ENCODE measurements around the gene HEXA. TPM values are rescaled to one million over a fixed set of nuclear protein-coding genes. Genes with fewer than 3 reads are reported as not detected.
A peak's percentile ranks its signal among the peaks of the same experiment; 100 is the strongest.

HEXA gene
- total RNA-seq, 1 donor from 2014 or later: 59.5 TPM

DNA sequence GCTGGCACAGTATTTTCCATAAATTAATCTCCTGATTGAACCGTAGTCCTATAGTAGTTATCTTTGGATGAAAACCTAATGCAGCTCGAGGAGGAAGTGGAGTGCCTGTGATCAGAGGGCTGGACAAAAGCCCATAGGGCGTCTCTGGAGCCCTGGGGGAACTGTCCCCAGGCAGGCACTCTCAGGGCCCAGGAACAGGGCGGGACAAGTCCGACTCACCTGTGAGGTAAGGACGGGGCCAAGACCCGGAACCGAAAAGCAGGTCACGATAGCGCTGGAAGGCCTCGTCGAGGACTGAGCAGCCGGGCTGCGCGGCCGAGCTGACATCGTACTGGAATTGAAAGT lies 341 bp downstream of the HEXA start:
- no peak for DNase-seq

GRCh38 chr15:72372361-72372760 lies 3.5 kb downstream of the HEXA start:
- no peak for DNase-seq

- DNase-seq: no peak
These were observed 5.8 kb downstream of the HEXA start for GRCh38 chr15:72369964-72370363.

DNA sequence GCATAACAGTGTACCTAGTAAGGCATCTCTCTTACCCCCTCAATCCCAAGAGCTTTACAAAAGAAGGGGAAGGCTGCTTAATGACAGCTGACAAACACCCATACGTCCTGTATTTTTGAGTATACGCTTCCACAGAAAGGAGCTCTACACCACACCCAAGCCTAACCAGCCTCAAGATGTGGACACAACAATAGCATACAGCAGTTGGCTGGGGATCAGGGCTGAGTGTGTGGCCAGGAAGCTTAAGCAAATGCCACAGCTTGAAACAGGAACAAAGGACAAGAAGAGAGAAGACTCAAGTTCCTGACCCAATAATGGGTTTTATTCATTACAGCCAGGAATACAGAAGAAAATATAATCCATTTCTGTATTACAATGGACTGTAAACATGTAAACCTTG lies 6.9 kb downstream of the HEXA start:
- DNase-seq: no peak

DNA sequence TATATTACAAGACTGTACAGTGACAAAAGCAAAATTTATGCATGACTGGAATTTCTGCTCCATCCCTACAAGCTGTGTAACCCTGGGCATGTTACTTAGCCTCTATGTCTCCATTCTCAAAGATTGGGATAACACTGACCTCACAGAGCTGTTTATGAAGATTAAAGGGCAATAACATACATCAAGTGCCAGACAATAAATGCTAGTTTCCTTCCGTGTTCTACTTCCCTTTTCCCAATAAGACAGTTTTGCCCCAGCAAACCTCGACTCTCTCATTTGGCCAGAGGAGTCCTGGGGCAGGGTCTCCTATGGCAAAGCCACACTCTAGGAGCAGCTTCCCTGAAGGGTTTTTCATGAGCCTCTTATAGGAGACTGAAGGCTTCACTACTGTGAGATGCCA lies 7.5 kb downstream of the HEXA start:
- no peak for DNase-seq

- DNase-seq: no peak
These were observed 10.0 kb downstream of the HEXA start for GRCh38 chr15:72365844-72366243.

- no peak for DNase-seq
These were observed 14.6 kb downstream of the HEXA start for GRCh38 chr15:72361176-72361575.

- peak; percentile 56 for DNase-seq
These were observed 17.1 kb downstream of the HEXA start for GRCh38 chr15:72358650-72359171.

DNA sequence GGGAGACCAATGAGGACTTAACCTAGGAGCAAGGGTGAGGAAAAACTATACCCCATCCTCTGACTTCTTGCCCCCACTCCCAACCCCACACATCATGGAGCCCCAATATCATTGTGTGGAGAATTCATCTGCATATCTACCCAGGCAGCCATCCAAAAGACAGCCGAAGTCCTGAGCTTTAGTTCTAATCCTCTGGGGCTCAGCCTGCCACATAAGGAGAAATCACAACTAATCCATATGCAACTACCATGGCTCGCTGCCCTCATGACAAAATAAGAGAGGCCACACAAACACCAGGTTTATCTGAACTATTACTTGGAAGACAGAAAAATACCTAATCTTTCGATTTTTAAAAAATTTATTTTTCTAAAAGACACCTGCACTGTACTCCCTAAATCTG lies 17.7 kb downstream of the HEXA start:
- DNase-seq: no peak

DNA sequence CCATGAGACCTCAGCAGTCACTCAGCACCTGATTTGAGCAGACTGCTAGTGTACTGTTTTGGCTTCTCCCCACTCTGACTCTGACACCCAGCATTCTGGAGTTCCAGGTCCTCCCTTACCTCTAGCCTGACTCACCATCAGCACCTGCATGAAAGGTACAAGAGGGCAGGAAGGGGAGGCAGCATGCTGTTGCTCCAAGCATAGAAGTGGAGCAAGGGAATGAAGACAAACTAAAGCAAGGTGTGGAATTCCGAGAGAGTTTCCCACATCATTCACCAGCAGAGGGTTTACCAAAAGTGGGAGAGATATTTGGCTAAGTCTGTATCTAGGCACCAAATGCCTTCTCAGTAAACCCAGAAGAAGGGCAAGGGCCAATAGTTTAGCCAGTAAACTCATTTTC lies 21.3 kb downstream of the HEXA start:
- DNase-seq: no peak

GRCh38 chr15:72353266-72353665 lies 22.5 kb downstream of the HEXA start:
- no peak for DNase-seq

DNA sequence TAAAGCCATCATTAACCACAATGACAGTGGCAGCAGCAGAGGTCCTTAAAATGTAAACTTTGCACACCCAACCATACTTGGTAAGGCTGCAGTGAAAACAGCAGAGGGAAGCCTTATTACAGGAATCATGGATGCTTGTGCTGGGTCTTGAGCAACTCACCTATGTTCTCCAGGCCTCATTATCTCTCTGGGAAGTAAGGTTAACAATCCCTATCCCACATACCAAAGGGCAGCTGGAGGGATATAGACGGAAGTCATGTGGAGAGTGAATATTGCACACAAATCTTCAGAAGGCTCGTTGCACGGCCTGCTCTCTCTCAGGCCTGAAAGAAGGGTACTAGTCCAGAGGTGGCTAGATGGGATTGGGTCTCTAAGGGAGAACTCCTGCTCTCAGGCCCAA lies 30.0 kb downstream of the HEXA start:
- DNase-seq: no peak

DNA sequence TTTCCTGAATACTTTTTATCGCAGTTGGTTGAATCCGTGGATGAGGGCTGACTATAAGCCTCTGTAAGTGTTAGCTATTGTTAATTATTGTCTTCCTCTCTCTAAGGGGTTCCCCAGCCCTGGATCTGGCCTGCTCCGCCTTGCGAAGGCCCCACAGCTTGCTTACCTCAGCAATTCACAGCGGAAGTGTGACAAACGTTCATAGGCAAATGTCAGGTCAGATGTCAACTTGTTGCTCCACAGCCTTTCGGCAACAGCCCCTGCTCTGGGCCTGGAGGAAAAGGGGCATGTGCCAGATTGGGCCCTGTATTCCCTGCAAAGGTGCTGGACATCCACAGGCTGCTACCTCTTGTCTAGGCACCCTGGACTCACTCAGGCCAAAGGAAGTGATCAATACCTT lies 30.5 kb downstream of the HEXA start:
- DNase-seq: no peak

DNA sequence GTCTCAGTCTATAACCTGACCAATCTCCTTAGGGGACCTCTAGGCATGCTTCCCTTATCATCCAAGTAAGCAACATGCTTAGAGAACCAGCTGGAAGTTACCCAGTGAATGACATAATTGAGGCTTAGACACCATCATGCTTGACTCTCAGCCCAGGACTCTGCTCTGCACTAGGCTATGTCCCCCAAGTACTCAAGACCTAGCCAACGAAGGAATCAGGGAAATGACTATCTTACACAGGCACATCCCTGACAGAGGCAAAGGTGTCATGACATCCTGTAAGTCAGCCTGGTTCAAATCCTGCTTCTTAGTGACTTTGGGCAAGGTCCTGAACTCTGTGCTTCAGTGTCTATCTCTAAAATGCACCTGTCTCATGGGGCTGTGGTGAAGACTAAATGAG lies 31.2 kb downstream of the HEXA start:
- DNase-seq: no peak

- DNase-seq: peak; percentile 13
These were observed 33.4 kb downstream of the HEXA start for GRCh38 chr15:72342385-72342784.

- no peak for DNase-seq
These were observed 34.5 kb downstream of the HEXA start for GRCh38 chr15:72341361-72341760.

- no peak for DNase-seq
These were observed 35.4 kb downstream of the HEXA start for GRCh38 chr15:72340366-72340765.

GRCh38 chr15:72339777-72340177 lies 36.0 kb downstream of the HEXA start:
- DNase-seq: peak; percentile 73

DNA sequence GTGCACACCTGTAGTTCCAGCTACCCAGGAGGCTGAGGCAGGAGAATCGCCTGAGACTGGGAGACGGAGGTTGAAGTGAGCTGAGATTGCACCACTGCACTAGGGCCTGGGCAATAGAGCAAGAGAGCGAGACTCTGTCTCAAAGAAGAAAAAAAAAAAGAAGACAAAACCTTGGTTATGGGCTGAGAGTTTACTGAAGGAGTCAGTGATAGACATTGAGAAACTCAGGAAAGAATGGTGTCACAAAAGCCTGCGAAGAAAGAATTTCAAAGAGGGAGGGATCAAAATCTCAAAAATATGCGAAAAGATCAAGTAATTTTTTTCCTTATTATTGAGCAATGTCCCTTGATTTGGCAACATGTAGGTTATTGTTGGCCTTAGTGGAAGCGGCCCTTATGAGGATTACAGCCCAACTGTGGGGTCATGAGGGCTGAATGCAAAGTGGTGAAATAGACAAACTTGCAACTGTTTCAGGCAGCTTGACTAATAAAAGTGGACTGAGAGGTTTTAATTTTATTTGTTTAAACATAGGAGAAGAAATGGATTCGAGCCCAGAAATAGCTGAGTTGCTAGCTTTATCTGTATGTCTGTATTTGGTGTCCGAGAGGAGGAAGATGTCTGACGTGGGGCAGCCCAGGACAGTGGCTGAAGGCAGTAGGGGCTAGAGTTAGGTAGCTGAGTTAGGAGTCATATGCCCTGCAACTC lies 37.0 kb downstream of the HEXA start:
- no peak for DNase-seq

GRCh38 chr15:72338148-72338547 lies 37.7 kb downstream of the HEXA start:
- DNase-seq: no peak

DNA sequence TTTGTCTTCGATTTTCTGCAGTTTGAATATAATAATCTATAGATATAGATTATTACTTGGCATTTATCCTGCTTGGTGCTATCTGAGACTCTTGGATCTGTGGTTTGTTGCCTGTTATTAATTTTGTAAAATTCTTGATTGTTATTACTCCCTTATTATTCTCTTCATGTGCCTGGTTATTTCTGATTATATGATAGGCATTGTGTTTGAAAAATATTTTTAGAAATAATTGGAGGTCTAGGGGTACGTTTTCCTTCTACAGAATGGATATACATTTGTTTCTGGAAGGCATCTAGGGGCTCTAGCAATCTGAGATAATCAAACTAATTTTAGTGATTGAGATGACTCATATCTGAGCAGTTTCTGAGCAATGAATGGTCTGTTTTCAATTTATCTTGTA lies 41.0 kb downstream of the HEXA start:
- no peak for DNase-seq

DNA sequence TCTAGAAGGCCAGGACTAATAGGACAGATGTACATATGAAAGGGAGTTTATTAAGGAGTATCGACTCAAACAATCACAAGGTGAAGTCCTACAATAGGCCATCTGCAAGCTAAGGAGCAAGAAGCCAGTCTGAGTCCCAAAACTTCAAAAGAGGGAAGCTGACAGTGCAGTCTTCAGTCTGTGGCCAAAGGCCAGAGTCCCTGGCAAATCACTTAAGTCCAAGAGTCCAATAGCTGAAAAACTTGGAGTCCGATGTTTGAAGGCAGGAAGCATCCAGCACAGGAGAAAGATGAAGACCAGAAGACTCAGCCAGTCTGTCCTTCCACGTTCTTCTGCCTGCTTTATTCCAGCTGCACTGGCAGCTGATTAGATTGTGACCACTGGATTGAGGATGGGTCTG lies 44.8 kb downstream of the HEXA start:
- no peak for DNase-seq

DNA sequence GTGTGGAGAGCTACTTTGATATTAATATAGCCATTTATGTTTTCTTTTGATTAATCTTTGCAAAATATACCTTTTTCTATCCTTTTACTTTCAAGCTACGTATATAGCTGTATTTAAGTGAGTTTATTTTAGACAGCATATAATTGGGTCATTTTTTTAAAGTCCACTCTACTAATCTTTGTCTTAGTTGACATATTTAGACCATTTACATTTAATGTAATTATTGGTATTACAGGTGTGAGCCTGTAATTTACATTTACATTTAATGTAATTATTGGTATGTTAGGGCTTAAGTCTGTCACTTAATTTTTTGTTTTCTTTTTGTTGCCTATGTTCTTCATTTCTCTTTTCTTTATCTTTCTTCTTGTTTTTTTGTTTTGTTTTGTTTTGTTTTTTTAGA lies 52.1 kb downstream of the HEXA start:
- no peak for DNase-seq

GRCh38 chr15:72319985-72320671 lies 55.7 kb downstream of the HEXA start, which contains the start of gene CELF6:
CELF6 (minus strand) TSS chr15:72320157; CDS start chr15:72319874, 283 bp downstream.
- DNase-seq: peak; percentile 88

Data from tongue (tissue), 2 donors.